ENCODE data around the gene SLC16A10. TPM values are rescaled to one million over a fixed set of nuclear protein-coding genes. Genes with fewer than 3 reads are reported as not detected.

The SLC16A10 gene
- total and polyA plus RNA-seq, 7 donors = under 0.01 to 1.2 (median 0.83) TPM

DNA sequence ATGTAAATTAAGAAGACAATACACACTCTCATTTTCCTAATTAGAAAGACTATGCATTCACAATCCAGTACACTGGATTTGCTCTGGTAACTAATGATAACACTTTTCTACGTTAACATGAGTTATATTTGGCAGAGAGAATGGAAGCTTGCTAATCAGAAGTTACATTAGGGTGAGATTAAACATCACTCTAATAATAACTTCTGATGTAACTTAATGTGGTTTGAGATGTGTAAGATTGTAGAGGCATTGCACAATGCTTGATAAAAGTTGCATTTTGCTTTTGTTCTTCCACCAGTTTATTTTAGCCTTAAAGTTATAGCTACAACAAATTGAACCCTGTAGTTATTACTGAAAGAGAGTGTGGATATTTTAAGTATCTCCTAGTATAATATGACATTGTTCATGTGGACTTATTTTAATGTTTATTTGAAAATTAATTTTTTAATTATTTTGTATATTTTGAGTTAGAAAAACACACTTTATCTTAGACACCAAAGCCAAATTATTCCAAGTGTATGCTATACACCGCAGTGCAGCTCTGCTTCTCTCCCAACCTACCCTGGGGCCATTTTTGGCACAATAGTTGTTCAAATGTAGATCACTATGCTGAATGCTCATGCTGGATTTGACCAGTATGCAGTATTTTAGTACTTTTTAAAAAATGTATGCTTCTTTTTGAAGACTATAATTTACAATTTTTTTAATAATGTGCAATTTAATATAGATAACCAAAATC is 143.2 kb downstream of the SLC16A10 start:
- no peaks in the 10 kb centered on the region for H3K9me3 ChIP-seq
- no peak overlapping the region for H3K4me3 ChIP-seq
- DNase-seq = no peak
- no peak overlapping the region for H3K27ac ChIP-seq
- no peaks in the 10 kb centered on the region for H3K27me3 ChIP-seq
- intact Hi-C loops (cut with DNase I) = no loop called here
- WGBS, 2 donors = 82 to 91% methylated on average over 2 of the region's 2 CpGs
- TF ChIP-seq POLR2AphosphoS5 (IDR thresholded peaks at IDR 0.05) = no peak
- TF ChIP-seq EP300 (IDR thresholded peaks at IDR 0.05) = no peak
- no peak for TF ChIP-seq POLR2A (IDR thresholded peaks at IDR 0.05)
- TF ChIP-seq, protein P1, sequence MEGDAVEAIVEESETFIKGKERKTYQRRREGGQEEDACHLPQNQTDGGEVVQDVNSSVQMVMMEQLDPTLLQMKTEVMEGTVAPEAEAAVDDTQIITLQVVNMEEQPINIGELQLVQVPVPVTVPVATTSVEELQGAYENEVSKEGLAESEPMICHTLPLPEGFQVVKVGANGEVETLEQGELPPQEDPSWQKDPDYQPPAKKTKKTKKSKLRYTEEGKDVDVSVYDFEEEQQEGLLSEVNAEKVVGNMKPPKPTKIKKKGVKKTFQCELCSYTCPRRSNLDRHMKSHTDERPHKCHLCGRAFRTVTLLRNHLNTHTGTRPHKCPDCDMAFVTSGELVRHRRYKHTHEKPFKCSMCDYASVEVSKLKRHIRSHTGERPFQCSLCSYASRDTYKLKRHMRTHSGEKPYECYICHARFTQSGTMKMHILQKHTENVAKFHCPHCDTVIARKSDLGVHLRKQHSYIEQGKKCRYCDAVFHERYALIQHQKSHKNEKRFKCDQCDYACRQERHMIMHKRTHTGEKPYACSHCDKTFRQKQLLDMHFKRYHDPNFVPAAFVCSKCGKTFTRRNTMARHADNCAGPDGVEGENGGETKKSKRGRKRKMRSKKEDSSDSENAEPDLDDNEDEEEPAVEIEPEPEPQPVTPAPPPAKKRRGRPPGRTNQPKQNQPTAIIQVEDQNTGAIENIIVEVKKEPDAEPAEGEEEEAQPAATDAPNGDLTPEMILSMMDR (IDR thresholded peaks at IDR 0.05) = no peak
- peaks cover 0 to 6% (median 2%) of the 10 kb centered on the region in 4 donors for H3K4me1 ChIP-seq
- no peaks in the 10 kb centered on the region for H3K36me3 ChIP-seq

DNA sequence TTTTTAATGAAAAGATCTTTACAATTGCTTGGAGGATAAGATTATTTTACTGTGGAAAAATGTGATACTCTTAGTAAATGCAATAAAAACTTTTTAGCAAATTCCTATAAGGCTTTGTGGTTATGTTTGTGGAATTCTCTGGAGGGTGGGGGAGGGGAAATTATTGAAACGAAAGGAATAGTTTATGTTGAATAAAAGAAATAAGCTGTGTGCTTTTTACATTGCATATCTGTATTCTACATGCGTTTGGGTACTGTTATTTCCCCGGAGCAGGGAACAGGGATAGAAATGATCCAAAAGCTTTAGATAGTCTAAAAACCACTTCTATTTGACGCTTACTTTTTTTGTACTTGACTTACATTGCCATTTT is 143.8 kb downstream of the SLC16A10 start:
- intact Hi-C loops (cut with DNase I) = no loop called here
- Histone ChIP-seq H3K36me3 (no peaks in the 10 kb centered on the region), H3K4me1 (peaks cover 0 to 6% (median 2%) of the 10 kb centered on the region in 4 donors), H3K27ac (no peak overlapping the region), H3K27me3 (no peaks in the 10 kb centered on the region), H3K9me3 (no peaks in the 10 kb centered on the region), H3K4me3 (no peak overlapping the region)
- DNase-seq = no peak
- TF ChIP-seq POLR2A (IDR thresholded peaks at IDR 0.05) = no peak
- TF ChIP-seq POLR2AphosphoS5 (IDR thresholded peaks at IDR 0.05) = no peak
- no peak for TF ChIP-seq EP300 (IDR thresholded peaks at IDR 0.05)
- TF ChIP-seq, protein P1 (IDR thresholded peaks at IDR 0.05) = no peak
- WGBS, 2 donors = 91% methylated on average over 4 of the region's 4 CpGs

DNA sequence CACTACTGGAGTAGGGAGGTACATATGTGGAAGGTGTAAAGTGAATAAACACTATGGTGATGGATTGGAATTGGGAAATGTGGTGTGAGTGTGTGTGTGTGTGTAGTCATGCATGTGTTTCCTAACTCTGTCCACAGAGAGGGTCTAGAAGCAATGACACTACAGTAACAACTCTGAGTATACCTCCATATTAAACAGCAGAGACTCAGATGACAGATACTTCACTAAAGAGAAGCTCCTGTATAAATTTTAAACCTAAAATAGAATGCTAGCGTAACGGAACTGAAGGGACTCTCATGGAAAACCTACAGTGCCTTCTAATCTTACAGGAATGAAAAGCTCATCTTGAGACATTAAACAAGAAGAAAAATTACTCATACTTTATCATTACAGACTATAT is 150.5 kb downstream of the SLC16A10 start:
- intact Hi-C loops (cut with DNase I) = no loop called here
- Histone ChIP-seq H3K4me3 (no peak overlapping the region), H3K27ac (no peak overlapping the region), H3K36me3 (no peaks in the 10 kb centered on the region), H3K27me3 (no peaks in the 10 kb centered on the region), H3K4me1 (no peaks in the 10 kb centered on the region), H3K9me3 (no peaks in the 10 kb centered on the region)
- 95% methylated on average over 2 of the region's 2 CpGs for WGBS, 2 donors
- TF ChIP-seq, protein P1 (IDR thresholded peaks at IDR 0.05) = no peak
- TF ChIP-seq POLR2AphosphoS5 (IDR thresholded peaks at IDR 0.05) = no peak
- no peak for TF ChIP-seq POLR2A (IDR thresholded peaks at IDR 0.05)
- no peak for TF ChIP-seq EP300 (IDR thresholded peaks at IDR 0.05)
- DNase-seq = no peak

DNA sequence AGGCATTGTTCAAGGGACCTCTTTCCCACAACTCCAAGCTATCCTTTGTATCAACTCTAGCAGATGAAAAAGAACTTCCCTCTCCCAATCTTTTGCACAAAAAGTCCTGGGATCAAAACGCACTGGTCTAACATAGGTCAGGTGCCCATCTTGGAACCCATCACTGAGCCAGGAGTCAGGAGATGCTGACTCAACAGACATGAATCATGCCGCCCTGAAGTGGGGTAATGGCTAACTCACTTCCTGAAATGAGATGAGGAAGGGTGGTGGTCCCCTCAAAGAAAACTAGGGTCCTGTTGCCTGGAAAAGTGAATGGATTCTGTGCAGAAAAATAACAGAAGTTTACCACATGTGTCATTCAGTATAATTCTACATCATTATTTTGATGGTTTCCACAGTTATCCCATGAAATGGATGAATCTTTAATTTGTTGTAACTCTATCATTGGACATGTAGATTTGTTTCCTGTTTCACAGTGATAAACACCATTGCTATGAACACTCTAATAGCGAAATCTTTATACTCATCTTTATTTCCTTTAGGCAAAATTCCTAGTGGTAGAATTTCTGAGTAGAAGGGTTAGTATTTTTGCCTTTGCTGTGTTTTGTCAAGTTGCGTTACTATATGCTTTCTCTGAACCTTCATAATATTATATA is 151.3 kb downstream of the SLC16A10 start:
- TF ChIP-seq EP300 (IDR thresholded peaks at IDR 0.05) (no peak), POLR2AphosphoS5 (IDR thresholded peaks at IDR 0.05) (no peak), POLR2A (IDR thresholded peaks at IDR 0.05) (no peak)
- TF ChIP-seq, protein P1 (IDR thresholded peaks at IDR 0.05) = no peak
- Histone ChIP-seq H3K27ac (no peak overlapping the region), H3K4me1 (no peaks in the 10 kb centered on the region), H3K4me3 (no peak overlapping the region), H3K36me3 (no peaks in the 10 kb centered on the region), H3K9me3 (no peaks in the 10 kb centered on the region), H3K27me3 (no peaks in the 10 kb centered on the region)
- no peak for DNase-seq
- intact Hi-C loops (cut with DNase I) = no loop called here
- WGBS, 2 donors = 77 to 80% methylated on average over 4 of the region's 4 CpGs

Measured in sigmoid colon (tissue), 7 donors.